ENCODE results near the gene ID3.
"Not testable (repeated sequence)": the region's sequence is repeated elsewhere in the genome, so short reads cannot be mapped to it uniquely, and the experiment has no call there.

DNA sequence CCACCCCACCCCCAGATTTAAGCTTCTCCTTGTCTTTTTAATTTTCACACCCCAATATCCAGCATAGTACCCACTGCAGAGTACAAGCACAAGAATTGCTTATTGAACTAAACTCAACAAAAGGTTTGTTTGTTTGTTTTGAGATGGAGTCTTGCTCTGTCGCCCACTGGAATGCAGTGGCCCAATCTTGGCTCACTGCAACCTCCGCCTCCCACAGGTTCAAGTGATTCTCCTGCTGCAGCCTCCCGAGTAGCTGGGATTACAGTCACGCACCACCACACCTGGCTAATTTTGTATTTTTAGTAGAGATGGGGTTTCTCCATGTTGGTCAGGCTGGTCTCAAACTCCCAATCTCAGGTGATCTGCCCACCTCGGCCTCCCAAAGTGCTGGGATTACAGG lies 16.4 kb downstream of the ID3 start:
- TF ChIP-seq, protein P1, sequence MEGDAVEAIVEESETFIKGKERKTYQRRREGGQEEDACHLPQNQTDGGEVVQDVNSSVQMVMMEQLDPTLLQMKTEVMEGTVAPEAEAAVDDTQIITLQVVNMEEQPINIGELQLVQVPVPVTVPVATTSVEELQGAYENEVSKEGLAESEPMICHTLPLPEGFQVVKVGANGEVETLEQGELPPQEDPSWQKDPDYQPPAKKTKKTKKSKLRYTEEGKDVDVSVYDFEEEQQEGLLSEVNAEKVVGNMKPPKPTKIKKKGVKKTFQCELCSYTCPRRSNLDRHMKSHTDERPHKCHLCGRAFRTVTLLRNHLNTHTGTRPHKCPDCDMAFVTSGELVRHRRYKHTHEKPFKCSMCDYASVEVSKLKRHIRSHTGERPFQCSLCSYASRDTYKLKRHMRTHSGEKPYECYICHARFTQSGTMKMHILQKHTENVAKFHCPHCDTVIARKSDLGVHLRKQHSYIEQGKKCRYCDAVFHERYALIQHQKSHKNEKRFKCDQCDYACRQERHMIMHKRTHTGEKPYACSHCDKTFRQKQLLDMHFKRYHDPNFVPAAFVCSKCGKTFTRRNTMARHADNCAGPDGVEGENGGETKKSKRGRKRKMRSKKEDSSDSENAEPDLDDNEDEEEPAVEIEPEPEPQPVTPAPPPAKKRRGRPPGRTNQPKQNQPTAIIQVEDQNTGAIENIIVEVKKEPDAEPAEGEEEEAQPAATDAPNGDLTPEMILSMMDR (IDR thresholded peaks at IDR 0.05) = not testable (repeated sequence)
- TF ChIP-seq ZFX (IDR thresholded peaks at IDR 0.05; ENCODE audit: borderline replicate concordance) = not testable (repeated sequence)
